ENCODE results near the gene MADCAM1.

- TF ChIP-seq CTCF (IDR thresholded peaks at IDR 0.05) (no peak), POLR2AphosphoS5 (IDR thresholded peaks at IDR 0.05) (no peak), POLR2A (IDR thresholded peaks at IDR 0.05) (no peak)
Observed at GRCh38 chr19:538641-539428, 42.5 kb downstream of the MADCAM1 start.
